Measurements from ENCODE around the gene TWF2. TPM values are rescaled to one million over a fixed set of nuclear protein-coding genes. Genes with fewer than 3 reads are reported as not detected.

Gene TWF2
- total and polyA plus RNA-seq, 2 of the 13 experiments (the other 11 are each of a cell fraction or from before 2014, with no cell fraction given): 45.5 to 108 TPM

GRCh38 chr3:52278510-52279069 is 39.6 kb upstream of the TWF2 start, which contains the start of gene WDR82 (continued):
- TF ChIP-seq HMGXB3 (CRISPR knock-in tag; IDR thresholded peaks at IDR 0.05; ENCODE audit: borderline replicate concordance) (peak; percentile 70; the same call in 1 of the 2 replicates), PHF21A (CRISPR knock-in tag; IDR thresholded peaks at IDR 0.05) (peak; percentile 47; the same call in 1 of the 2 replicates), ZMYM2 (CRISPR knock-in tag; IDR thresholded peaks at IDR 0.05) (0 out of 2 replicates have a peak, but pooled peaks have one; percentile 44), ZBTB44 (CRISPR knock-in tag; IDR thresholded peaks at IDR 0.05) (no peak; the same call in 1 of the 2 replicates), IKZF1 (IDR thresholded peaks at IDR 0.05) (no peak), ZBTB25 (CRISPR knock-in tag; IDR thresholded peaks at IDR 0.05) (no peak), CEBPG (CRISPR knock-in tag; IDR thresholded peaks at IDR 0.05) (no peak; the same call in none of the 2 replicates), ATAD3A (CRISPR knock-in tag; IDR thresholded peaks at IDR 0.05) (no peak), AKNA (CRISPR knock-in tag; IDR thresholded peaks at IDR 0.05; ENCODE audit: borderline replicate concordance) (no peak), ZBTB37 (CRISPR knock-in tag; IDR thresholded peaks at IDR 0.05) (peak; percentile 41; the same call in 1 of the 2 replicates), ZNF781 (CRISPR knock-in tag; IDR thresholded peaks at IDR 0.05; ENCODE audit: borderline replicate concordance, not compliant biosample characterization) (no peak), NONO (IDR thresholded peaks at IDR 0.05) (no peak), NONO (CRISPR knock-in tag; conservative IDR thresholded peaks at IDR 0.05) (peak; percentile 89), RNF2 (conservative IDR thresholded peaks at IDR 0.05; ENCODE audit: low read depth) (no peak), SMAD1 (CRISPR knock-in tag; IDR thresholded peaks at IDR 0.05; ENCODE audit: borderline replicate concordance, low read depth) (no peak; the same call in 1 of the 2 replicates), AGO1 (IDR thresholded peaks at IDR 0.05; ENCODE audit: low read depth, low read length, poor library complexity, severe bottlenecking) (no peak)
